ENCODE results near the gene RFT1.
A peak's percentile ranks its signal among the peaks of the same experiment; 100 is the strongest.

RFT1 gene

GRCh38 chr3:53084310-53085001, 45.8 kb downstream of the RFT1 start:
- DNase-seq, result no peak

GRCh38 chr3:53083949-53084309, 46.3 kb downstream of the RFT1 start:
- no peak for DNase-seq

GRCh38 chr3:53083521-53083920, 46.7 kb downstream of the RFT1 start:
- DNase-seq, result peak; percentile 18

- no peak for DNase-seq
These were observed 47.5 kb downstream of the RFT1 start for GRCh38 chr3:53082736-53083135.

- no peak for DNase-seq
These were observed 48.9 kb downstream of the RFT1 start for GRCh38 chr3:53081318-53081717.

- DNase-seq, result no peak
These were observed 49.5 kb downstream of the RFT1 start for GRCh38 chr3:53080612-53081205.

- DNase-seq, result no peak
These were observed 50.3 kb downstream of the RFT1 start for GRCh38 chr3:53079791-53080555.

GRCh38 chr3:53079147-53079546, 51.1 kb downstream of the RFT1 start:
- no peak for DNase-seq

- no peak for DNase-seq
These were observed 51.6 kb downstream of the RFT1 start for GRCh38 chr3:53078656-53079055.

- no peak for DNase-seq
These were observed 52.6 kb downstream of the RFT1 start for GRCh38 chr3:53077476-53078220.

GRCh38 chr3:53075743-53076140, 54.5 kb downstream of the RFT1 start:
- no peak for DNase-seq

GRCh38 chr3:53074761-53075742, 55.2 kb downstream of the RFT1 start:
- no peak for DNase-seq

GRCh38 chr3:53074366-53074696, 55.9 kb downstream of the RFT1 start:
- DNase-seq, result no peak

GRCh38 chr3:53073553-53074365, 56.5 kb downstream of the RFT1 start:
- DNase-seq, result no peak

- peak; percentile 64 for DNase-seq
These were observed 57.3 kb downstream of the RFT1 start for GRCh38 chr3:53072653-53073552.

GRCh38 chr3:53071882-53072431, 58.3 kb downstream of the RFT1 start:
- DNase-seq, result no peak

- no peak for DNase-seq
These were observed 60.7 kb downstream of the RFT1 start for GRCh38 chr3:53069422-53070068.

- no peak for DNase-seq
These were observed 62.1 kb downstream of the RFT1 start for GRCh38 chr3:53068176-53068575.

GRCh38 chr3:53067567-53067966, 62.7 kb downstream of the RFT1 start:
- peak; percentile 8 for DNase-seq
